Stimulated activated CD4-positive, alpha-beta T cell treated with anti-CD3 and anti-CD28 coated beads, Interleukin-4, amount 100 ng/mL, for 24 hours (primary cell): ENCODE results near the gene KCNQ5.
"Not testable (repeated sequence)": the region's sequence is repeated elsewhere in the genome, so short reads cannot be mapped to it uniquely, and the experiment has no call there.

Source experiments
- DNase-seq: peaks from one replicate; pipeline ENCODE4 v3.0.0-alpha.2; 2020

KCNQ5 gene

GRCh38 chr6:72966628-72967280 lies 344.9 kb downstream of the KCNQ5 start:
- DNase-seq = no peak

GRCh38 chr6:72967329-72967728 lies 345.5 kb downstream of the KCNQ5 start:
- DNase-seq = no peak

GRCh38 chr6:72968704-72969103 lies 346.8 kb downstream of the KCNQ5 start:
- DNase-seq = no peak

GRCh38 chr6:72969666-72970065 lies 347.8 kb downstream of the KCNQ5 start:
- DNase-seq = no peak

- DNase-seq = no peak
These were observed 350.7 kb downstream of the KCNQ5 start for GRCh38 chr6:72972579-72972978.

GRCh38 chr6:72974276-72974675 lies 352.4 kb downstream of the KCNQ5 start:
- DNase-seq = no peak

GRCh38 chr6:72975352-72975752 lies 353.5 kb downstream of the KCNQ5 start:
- no peak for DNase-seq

GRCh38 chr6:72976484-72976883 lies 354.6 kb downstream of the KCNQ5 start:
- no peak for DNase-seq

- no peak for DNase-seq
These were observed 355.2 kb downstream of the KCNQ5 start for GRCh38 chr6:72977114-72977513.

- DNase-seq = not testable (repeated sequence)
These were observed 356.9 kb downstream of the KCNQ5 start for GRCh38 chr6:72978808-72979207.

- not testable (repeated sequence) for DNase-seq
These were observed 362.4 kb downstream of the KCNQ5 start for GRCh38 chr6:72984189-72984831.

GRCh38 chr6:72984981-72985665 lies 363.3 kb downstream of the KCNQ5 start:
- no peak for DNase-seq

- no peak for DNase-seq
These were observed 365.4 kb downstream of the KCNQ5 start for GRCh38 chr6:72987301-72987700.

- DNase-seq = no peak
These were observed 378.1 kb downstream of the KCNQ5 start for GRCh38 chr6:72999995-73000394.

- no peak for DNase-seq
These were observed 378.6 kb downstream of the KCNQ5 start for GRCh38 chr6:73000460-73000859.

- no peak for DNase-seq
These were observed 380.7 kb downstream of the KCNQ5 start for GRCh38 chr6:73002588-73002987.

GRCh38 chr6:73003302-73003701 lies 381.4 kb downstream of the KCNQ5 start:
- no peak for DNase-seq

GRCh38 chr6:73004231-73004630 lies 382.4 kb downstream of the KCNQ5 start:
- DNase-seq = no peak

GRCh38 chr6:73004861-73005260 lies 383.0 kb downstream of the KCNQ5 start:
- DNase-seq = no peak

GRCh38 chr6:73006146-73006545 lies 384.3 kb downstream of the KCNQ5 start:
- no peak for DNase-seq

- DNase-seq = no peak
These were observed 390.1 kb downstream of the KCNQ5 start for GRCh38 chr6:73011945-73012344.

- DNase-seq = no peak
These were observed 395.6 kb downstream of the KCNQ5 start for GRCh38 chr6:73017476-73017875.

GRCh38 chr6:73024598-73024997 lies 402.7 kb downstream of the KCNQ5 start:
- DNase-seq = no peak

GRCh38 chr6:73027691-73028090 lies 405.8 kb downstream of the KCNQ5 start:
- no peak for DNase-seq
